ENCODE data around the gene TRIO.
A peak's percentile ranks its signal among the peaks of the same experiment; 100 is the strongest.

The TRIO gene

DNA sequence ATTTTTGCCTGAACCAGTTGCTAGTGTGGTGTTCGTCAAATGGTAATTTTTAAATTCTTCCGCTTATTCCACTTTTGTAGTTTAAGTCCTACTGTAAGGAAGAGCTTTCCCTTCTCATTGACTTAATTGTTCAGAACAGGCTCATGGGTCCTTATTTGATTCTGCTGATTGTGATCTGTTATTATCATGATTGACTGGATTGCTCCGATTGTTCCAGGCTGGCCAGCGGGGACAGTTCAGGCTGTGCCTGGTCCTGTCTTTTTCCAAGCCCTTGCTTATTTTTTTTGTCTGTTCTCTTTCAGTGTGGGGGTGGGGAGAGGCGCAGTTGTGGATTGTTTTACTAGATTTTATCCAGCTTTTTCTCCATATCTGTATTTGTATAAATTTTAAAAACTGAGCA, 52.4 kb downstream of the TRIO start:
- no peak for DNase-seq (ENCODE audit: low read depth)
- H3K4me3 ChIP-seq (ENCODE audit: low read depth, low read length), result no peak overlapping the region
- TF ChIP-seq, protein P1, sequence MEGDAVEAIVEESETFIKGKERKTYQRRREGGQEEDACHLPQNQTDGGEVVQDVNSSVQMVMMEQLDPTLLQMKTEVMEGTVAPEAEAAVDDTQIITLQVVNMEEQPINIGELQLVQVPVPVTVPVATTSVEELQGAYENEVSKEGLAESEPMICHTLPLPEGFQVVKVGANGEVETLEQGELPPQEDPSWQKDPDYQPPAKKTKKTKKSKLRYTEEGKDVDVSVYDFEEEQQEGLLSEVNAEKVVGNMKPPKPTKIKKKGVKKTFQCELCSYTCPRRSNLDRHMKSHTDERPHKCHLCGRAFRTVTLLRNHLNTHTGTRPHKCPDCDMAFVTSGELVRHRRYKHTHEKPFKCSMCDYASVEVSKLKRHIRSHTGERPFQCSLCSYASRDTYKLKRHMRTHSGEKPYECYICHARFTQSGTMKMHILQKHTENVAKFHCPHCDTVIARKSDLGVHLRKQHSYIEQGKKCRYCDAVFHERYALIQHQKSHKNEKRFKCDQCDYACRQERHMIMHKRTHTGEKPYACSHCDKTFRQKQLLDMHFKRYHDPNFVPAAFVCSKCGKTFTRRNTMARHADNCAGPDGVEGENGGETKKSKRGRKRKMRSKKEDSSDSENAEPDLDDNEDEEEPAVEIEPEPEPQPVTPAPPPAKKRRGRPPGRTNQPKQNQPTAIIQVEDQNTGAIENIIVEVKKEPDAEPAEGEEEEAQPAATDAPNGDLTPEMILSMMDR (conservative IDR thresholded peaks at IDR 0.05; ENCODE audit: low read depth, low read length), result no peak

DNA sequence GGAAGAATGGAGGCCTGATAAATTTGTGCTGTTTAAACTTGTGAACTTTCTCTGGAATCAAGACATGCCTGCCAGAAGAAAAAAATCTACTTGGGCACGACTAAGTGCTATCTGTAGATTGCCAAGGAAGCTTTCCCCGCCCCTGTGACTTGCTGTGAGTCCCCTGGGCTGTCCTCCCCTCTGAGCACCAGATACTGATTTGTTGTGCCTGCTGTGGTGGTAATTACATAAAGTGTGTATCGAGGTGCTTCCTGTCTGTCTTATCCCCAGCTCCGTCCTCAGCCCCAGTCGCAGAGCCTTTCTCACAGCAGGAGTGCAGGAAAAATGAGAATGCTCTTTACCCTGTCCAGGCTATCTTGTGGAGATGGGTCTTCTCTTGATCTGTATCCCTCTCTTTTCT, 53.9 kb downstream of the TRIO start:
- DNase-seq (ENCODE audit: low read depth), result no peak
- no peak overlapping the region for H3K4me3 ChIP-seq (ENCODE audit: low read depth, low read length)
- TF ChIP-seq, protein P1 (conservative IDR thresholded peaks at IDR 0.05; ENCODE audit: low read depth, low read length), result no peak

DNA sequence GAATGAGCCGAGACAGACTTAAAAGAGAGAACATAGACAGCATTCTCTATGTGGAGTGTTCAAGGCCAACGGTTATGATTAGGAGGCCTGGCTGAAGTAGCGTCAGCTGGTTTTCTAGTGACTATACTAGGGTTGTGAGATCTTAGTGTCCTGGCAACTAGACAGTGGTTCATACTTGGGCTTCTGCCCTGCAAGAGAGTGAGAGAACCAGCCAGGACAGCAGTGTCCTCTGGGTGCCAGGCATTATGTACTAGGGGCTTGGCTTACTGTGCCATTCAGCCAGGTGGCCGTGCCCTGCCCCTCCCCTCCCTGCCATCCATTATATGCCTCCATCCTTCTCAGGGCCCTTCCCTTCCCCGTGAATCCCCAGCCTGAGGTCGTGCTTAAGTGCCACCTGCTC, 56.8 kb downstream of the TRIO start:
- TF ChIP-seq, protein P1 (conservative IDR thresholded peaks at IDR 0.05; ENCODE audit: low read depth, low read length), result no peak
- DNase-seq (ENCODE audit: low read depth), result no peak
- H3K4me3 ChIP-seq (ENCODE audit: low read depth, low read length), result no peak overlapping the region

- TF ChIP-seq, protein P1 (conservative IDR thresholded peaks at IDR 0.05; ENCODE audit: low read depth, low read length), result no peak
Measured at GRCh38 chr5:14200312-14200990, 57.3 kb downstream of the TRIO start.

DNA sequence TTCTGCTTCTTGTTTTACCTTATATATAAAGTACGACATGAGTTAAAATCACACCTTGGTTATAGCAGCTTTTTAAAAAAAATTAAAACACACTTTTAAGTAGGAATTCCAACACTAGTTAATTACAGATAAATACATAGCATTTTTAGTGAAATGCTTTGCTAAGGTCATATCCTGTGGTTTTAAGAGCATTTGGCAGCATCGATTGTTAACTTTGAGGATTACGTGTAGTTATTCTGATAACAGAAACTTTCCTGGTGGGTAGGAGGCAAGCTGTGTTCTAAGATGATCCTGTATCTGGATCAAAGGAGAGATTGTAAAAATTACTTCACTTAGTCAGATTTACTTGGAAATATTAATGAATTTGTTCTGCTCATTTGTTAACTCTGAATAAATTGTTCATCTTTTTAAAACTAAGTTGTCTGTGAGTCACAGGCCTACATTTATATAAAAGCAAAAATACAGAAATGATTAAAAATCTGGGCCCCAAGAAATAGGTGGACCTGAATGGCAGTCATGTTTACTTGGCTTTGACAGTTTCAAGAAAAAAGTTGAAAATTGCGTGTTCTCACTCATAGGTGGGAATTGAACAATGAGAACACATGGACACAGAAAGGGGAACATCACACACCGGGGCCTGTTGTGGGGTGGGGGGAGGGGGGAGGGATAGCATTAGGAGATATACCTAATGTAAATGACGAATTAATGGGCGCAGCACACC, 58.3 kb downstream of the TRIO start:
- H3K4me3 ChIP-seq (ENCODE audit: low read depth, low read length), result no peak overlapping the region
- TF ChIP-seq, protein P1 (conservative IDR thresholded peaks at IDR 0.05; ENCODE audit: low read depth, low read length), result no peak
- peak; percentile 83 for DNase-seq (ENCODE audit: low read depth)

More at GRCh38 chr5:14200312-14200990, 57.3 kb downstream of the TRIO start:
- H3K4me3 ChIP-seq (ENCODE audit: low read depth, low read length), result no peak overlapping the region
- no peak for DNase-seq (ENCODE audit: low read depth)

DNA sequence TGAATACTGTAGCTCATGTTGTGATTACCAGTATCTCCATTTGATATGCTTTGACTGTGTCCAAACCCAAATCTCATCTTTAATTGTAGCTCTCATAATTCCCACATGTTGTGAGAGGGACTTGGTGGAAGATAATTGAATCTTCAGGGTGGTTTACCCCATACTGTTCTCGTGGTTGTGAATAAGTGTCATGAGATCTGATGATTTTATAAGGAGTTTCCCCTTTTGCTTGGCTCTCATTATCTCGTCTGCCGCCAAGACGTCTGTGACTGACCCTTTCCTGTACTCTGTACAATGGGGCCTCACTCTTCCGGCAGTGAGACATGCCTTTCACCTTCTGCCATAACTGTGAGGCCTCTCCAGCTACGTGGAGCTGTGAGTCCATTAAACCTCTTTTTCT, 59.3 kb downstream of the TRIO start:
- no peak overlapping the region for H3K4me3 ChIP-seq (ENCODE audit: low read depth, low read length)
- TF ChIP-seq, protein P1 (conservative IDR thresholded peaks at IDR 0.05; ENCODE audit: low read depth, low read length), result no peak
- DNase-seq (ENCODE audit: low read depth), result peak; percentile 90

All from choroid plexus epithelial cell (primary cell).